Measurements from ENCODE around the gene CD59.
"Not testable (repeated sequence)": the region's sequence is repeated elsewhere in the genome, so short reads cannot be mapped to it uniquely, and the experiment has no call there.

CD59 gene

GRCh38 chr11:33713151-33713855 lies 22.9 kb downstream of the CD59 start:
- peak; percentile 55 for FAIRE-seq

- no peak for FAIRE-seq
These were observed 23.8 kb downstream of the CD59 start for GRCh38 chr11:33712436-33712835.

- FAIRE-seq: no peak
These were observed 26.8 kb downstream of the CD59 start for GRCh38 chr11:33709466-33709865.

GRCh38 chr11:33708985-33709384 lies 27.2 kb downstream of the CD59 start:
- FAIRE-seq: no peak

- FAIRE-seq: not testable (repeated sequence)
These were observed 28.4 kb downstream of the CD59 start for GRCh38 chr11:33707831-33708230.

GRCh38 chr11:33706966-33707365 lies 29.3 kb downstream of the CD59 start:
- FAIRE-seq: no peak

- FAIRE-seq: no peak
These were observed 29.7 kb downstream of the CD59 start for GRCh38 chr11:33706546-33706945.

- no peak for FAIRE-seq
These were observed 31.8 kb downstream of the CD59 start for GRCh38 chr11:33704240-33705002.

- FAIRE-seq: no peak
These were observed 32.4 kb downstream of the CD59 start for GRCh38 chr11:33703788-33704187.

- FAIRE-seq: no peak
These were observed 33.0 kb downstream of the CD59 start for GRCh38 chr11:33703234-33703633.

GRCh38 chr11:33701302-33702230 lies 34.7 kb downstream of the CD59 start:
- no peak for FAIRE-seq

- no peak for FAIRE-seq
These were observed 35.5 kb downstream of the CD59 start, which contains the start of gene C11orf91 for GRCh38 chr11:33700502-33701271. Gene C11orf91, minus strand, starts transcription at chr11:33700826. Its CDS starts 86 bp downstream, at chr11:33700740.

GRCh38 chr11:33700063-33700501 lies 36.1 kb downstream of the CD59 start:
- no peak for FAIRE-seq

GRCh38 chr11:33699515-33700062 lies 36.6 kb downstream of the CD59 start:
- no peak for FAIRE-seq

- FAIRE-seq: no peak
These were observed 37.3 kb downstream of the CD59 start for GRCh38 chr11:33698921-33699320.

GRCh38 chr11:33697997-33698396 lies 38.2 kb downstream of the CD59 start:
- FAIRE-seq: no peak

GRCh38 chr11:33696931-33697638 lies 39.1 kb downstream of the CD59 start:
- no peak for FAIRE-seq

- FAIRE-seq: no peak
These were observed 39.8 kb downstream of the CD59 start for GRCh38 chr11:33696411-33696810.

- FAIRE-seq: no peak
These were observed 41.1 kb downstream of the CD59 start for GRCh38 chr11:33695051-33695566.

GRCh38 chr11:33694346-33695050 lies 41.7 kb downstream of the CD59 start:
- FAIRE-seq: no peak

Data from islet of Langerhans (tissue), 1 donor.